BJ (cell line): ENCODE results near the gene CAD. TPM values are rescaled to one million over a fixed set of nuclear protein-coding genes. Genes with fewer than 3 reads are reported as not detected.

Experiments used
- CTCF ChIA-PET: fragments of 350-600 bp; formaldehyde crosslinking; extraction: SDS; loops from one replicate; lab custom pipeline; 2021; ENCODE audit warnings: antibody characterized with exemption, inconsistent platforms; lab: Yijun Ruan, JAX
- POLR2A ChIA-PET: fragments of 300-600 bp; sonication (Branson Sonifier 250); formaldehyde crosslinking; extraction: SDS; loops from one replicate; lab custom pipeline; 2021; ENCODE audit warnings: antibody characterized with exemption; lab: Charles Lee
- DNase-seq: peaks from one replicate; pipeline ENCODE4 v3.0.0-alpha.2; 2011; ENCODE audit warnings: low read depth
- H3K27me3 ChIP-seq: 2 replicates; pipeline ENCODE4 v1.6.0; 2011; ENCODE audit warnings: low read length; ENCODE audit not compliant: control insufficient read depth, insufficient read depth
- H3K36me3 ChIP-seq: 2 replicates; pipeline ENCODE4 v1.5.1; 2011; ENCODE audit warnings: low read length; ENCODE audit not compliant: control insufficient read depth, insufficient read depth
- H3K4me3 ChIP-seq: 2 replicates; pipeline ENCODE4 v1.5.1; 2011; ENCODE audit warnings: low read depth, mild to moderate bottlenecking, control low read depth, low read length
- polyA plus RNA-seq: library from polyadenylated mRNA; depleted of rRNA; stranded (reverse); fragments of >200 nt; gene quantifications from 2 replicates; pipeline ENCODE4 v1.2.3, GENCODE V29; 2011; rRNA removed
- TF ChIP-seq, protein P1 (sequence below): IDR thresholded peaks from 2 replicates; pipeline ENCODE4 v1.5.1; 2011; ENCODE audit warnings: low read depth, mild to moderate bottlenecking, control low read depth, inconsistent platforms, low read length, moderate library complexity; ENCODE audit not compliant: insufficient read depth

The CAD gene
- polyA plus RNA-seq, 1 experiment: 26.6 TPM

DNA sequence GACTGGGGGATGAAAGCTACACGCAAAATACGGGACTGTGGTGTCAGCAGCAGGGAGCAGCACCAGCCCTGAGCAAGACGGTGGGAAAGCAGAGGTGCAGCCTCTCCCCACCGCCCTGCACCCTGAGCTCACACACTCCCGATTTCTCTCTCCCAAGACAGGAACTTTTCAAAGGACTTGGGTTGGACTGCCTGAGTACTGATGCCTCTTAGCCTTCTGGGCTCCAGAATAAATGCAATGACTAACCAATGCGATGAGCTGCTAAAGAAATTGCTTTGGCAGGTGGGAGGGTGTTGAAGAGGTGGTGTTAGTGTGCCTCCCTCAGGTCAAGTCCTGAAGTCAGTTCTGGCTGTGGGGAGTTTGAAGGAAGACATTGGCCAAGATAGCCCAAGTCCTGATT is 74.7 kb downstream of the CAD start:
- DNase-seq: no peak
- H3K27me3 ChIP-seq: peaks cover 12% of the 10 kb centered on the region
- TF ChIP-seq, protein P1, sequence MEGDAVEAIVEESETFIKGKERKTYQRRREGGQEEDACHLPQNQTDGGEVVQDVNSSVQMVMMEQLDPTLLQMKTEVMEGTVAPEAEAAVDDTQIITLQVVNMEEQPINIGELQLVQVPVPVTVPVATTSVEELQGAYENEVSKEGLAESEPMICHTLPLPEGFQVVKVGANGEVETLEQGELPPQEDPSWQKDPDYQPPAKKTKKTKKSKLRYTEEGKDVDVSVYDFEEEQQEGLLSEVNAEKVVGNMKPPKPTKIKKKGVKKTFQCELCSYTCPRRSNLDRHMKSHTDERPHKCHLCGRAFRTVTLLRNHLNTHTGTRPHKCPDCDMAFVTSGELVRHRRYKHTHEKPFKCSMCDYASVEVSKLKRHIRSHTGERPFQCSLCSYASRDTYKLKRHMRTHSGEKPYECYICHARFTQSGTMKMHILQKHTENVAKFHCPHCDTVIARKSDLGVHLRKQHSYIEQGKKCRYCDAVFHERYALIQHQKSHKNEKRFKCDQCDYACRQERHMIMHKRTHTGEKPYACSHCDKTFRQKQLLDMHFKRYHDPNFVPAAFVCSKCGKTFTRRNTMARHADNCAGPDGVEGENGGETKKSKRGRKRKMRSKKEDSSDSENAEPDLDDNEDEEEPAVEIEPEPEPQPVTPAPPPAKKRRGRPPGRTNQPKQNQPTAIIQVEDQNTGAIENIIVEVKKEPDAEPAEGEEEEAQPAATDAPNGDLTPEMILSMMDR: no peak
- H3K4me3 ChIP-seq: no peak overlapping the region
- POLR2A ChIA-PET: no interaction called here
- H3K36me3 ChIP-seq: no peaks in the 10 kb centered on the region
- CTCF ChIA-PET: interaction anchor here (0.8 to 7.5 kb wide), 3 partner anchors 11 to 192 kb away, joined by 4 to 66 read pairs (median 43); partner anchors contain the start of gene TRIM54

Other genes with a start within 250 kb of the CAD start
- 12.0 and 15.3 TPM in 2 replicates for gene MAPRE3, start 246.7 kb upstream of the CAD start, polyA plus RNA-seq
- 145 and 235 TPM in 2 replicates for gene TMEM214, start 184.4 kb upstream of the CAD start, polyA plus RNA-seq
- gene AGBL5, start 165.7 kb upstream of the CAD start, polyA plus RNA-seq: 25.9 and 32.7 TPM in 2 replicates
- 755 and 887 TPM in 2 replicates for gene OST4, start 145.7 kb upstream of the CAD start, polyA plus RNA-seq
- 43.4 and 81.3 TPM in 2 replicates for gene EMILIN1, start 138.8 kb upstream of the CAD start, polyA plus RNA-seq
- 0.33 and 0.43 TPM in 2 replicates for gene KHK, start 130.6 kb upstream of the CAD start, polyA plus RNA-seq
- gene CGREF1, start 98.2 kb upstream of the CAD start, polyA plus RNA-seq: 4.8 and 6.9 TPM in 2 replicates
- gene ABHD1, start 93.6 kb upstream of the CAD start, polyA plus RNA-seq: 0.07 TPM in 1 of 2 replicates, not detected in the other
- 54.9 and 84.0 TPM in 2 replicates for gene PREB, start 82.7 kb upstream of the CAD start, polyA plus RNA-seq
- not detected in 2 replicates for gene PRR30, start 78.0 kb upstream of the CAD start, polyA plus RNA-seq
- not detected in 2 replicates for gene TCF23, start 68.4 kb upstream of the CAD start, polyA plus RNA-seq
- 217 and 268 TPM in 2 replicates for gene ATRAID, start 5.3 kb upstream of the CAD start, polyA plus RNA-seq
- 22.3 and 33.7 TPM in 2 replicates for gene SLC5A6, start 5.1 kb upstream of the CAD start, polyA plus RNA-seq
- gene SLC30A3, start 45.7 kb downstream of the CAD start, polyA plus RNA-seq: 0.06 and 0.10 TPM in 2 replicates
- not detected in 2 replicates for gene DNAJC5G, start 58.1 kb downstream of the CAD start, polyA plus RNA-seq
- gene TRIM54, start 65.1 kb downstream of the CAD start, polyA plus RNA-seq: 0.05 TPM in 1 of 2 replicates, not detected in the other
- gene UCN, start 91.1 kb downstream of the CAD start, polyA plus RNA-seq: 0.17 and 0.34 TPM in 2 replicates
- 177 and 188 TPM in 2 replicates for gene MPV17, start 105.7 kb downstream of the CAD start, polyA plus RNA-seq
- gene GTF3C2, start 139.4 kb downstream of the CAD start, polyA plus RNA-seq: 32.1 and 39.0 TPM in 2 replicates
- 39.6 and 42.8 TPM in 2 replicates for gene EIF2B4, start 153.0 kb downstream of the CAD start, polyA plus RNA-seq
- 134 and 154 TPM in 2 replicates for gene SNX17, start 153.2 kb downstream of the CAD start, polyA plus RNA-seq
- 8.4 and 12.2 TPM in 2 replicates for gene ZNF513, start 163.4 kb downstream of the CAD start, polyA plus RNA-seq
- gene PPM1G, start 192.2 kb downstream of the CAD start, polyA plus RNA-seq: 45.8 and 48.3 TPM in 2 replicates
- 234 and 270 TPM in 2 replicates for gene NRBP1, start 211.3 kb downstream of the CAD start, polyA plus RNA-seq
- 0.44 and 0.47 TPM in 2 replicates for gene KRTCAP3, start 225.0 kb downstream of the CAD start, polyA plus RNA-seq